ENCODE data around the gene CAPN9. TPM values are rescaled to one million over a fixed set of nuclear protein-coding genes. Genes with fewer than 3 reads are reported as not detected.

Gene CAPN9
- total RNA-seq, 1 donor from 2014 or later = 0.19 TPM

GRCh38 chr1:230822092-230822581 lies 74.9 kb downstream of the CAPN9 start:
- Histone ChIP-seq H3K27me3 (no peaks in the 10 kb centered on the region), H3K4me3 (no peak overlapping the region), H3K27ac (no peak overlapping the region), H3K9ac (no peak overlapping the region), H3K4me1 (no peaks in the 10 kb centered on the region), H3K9me3 (ENCODE audit: low read depth) (no peaks in the 10 kb centered on the region), H2AFZ (replicated peaks) (no peak overlapping the region), H3K4me2 (no peak overlapping the region), H4K20me1 (ENCODE audit: low read depth) (no peaks in the 10 kb centered on the region), H3K36me3 (no peaks in the 10 kb centered on the region), H3F3A (ENCODE audit: low read depth) (no peaks in the 10 kb centered on the region), H3K79me2 (ENCODE audit: low read depth) (no peaks in the 10 kb centered on the region)
- Mint-ChIP-seq H3K36me3 (no peaks in the 10 kb centered on the region), H3K4me3 (no peak overlapping the region), H3K4me1 (peaks cover 28% of the 10 kb centered on the region), H3K27me3 (ENCODE audit: insufficient read depth, low read depth) (peaks cover 13% of the 10 kb centered on the region), H3K9me3 (no peaks in the 10 kb centered on the region), H3K27ac (no peak overlapping the region)
- DNase-seq (ENCODE audit: low spot score) = no peak
- TF ChIP-seq EZH2phosphoT487 (IDR thresholded peaks at IDR 0.05) = no peak

GRCh38 chr1:230823426-230823825 lies 76.2 kb downstream of the CAPN9 start:
- Histone ChIP-seq H3F3A (ENCODE audit: low read depth) (peaks cover 5% of the 10 kb centered on the region), H2AFZ (replicated peaks) (no peak overlapping the region), H3K27ac (no peak overlapping the region), H3K4me2 (no peak overlapping the region), H3K27me3 (no peaks in the 10 kb centered on the region), H3K79me2 (ENCODE audit: low read depth) (no peaks in the 10 kb centered on the region), H3K4me3 (no peak overlapping the region), H3K36me3 (no peaks in the 10 kb centered on the region), H3K9ac (no peak overlapping the region), H4K20me1 (ENCODE audit: low read depth) (no peaks in the 10 kb centered on the region), H3K9me3 (ENCODE audit: low read depth) (no peaks in the 10 kb centered on the region), H3K4me1 (peaks cover 13% of the 10 kb centered on the region)
- Mint-ChIP-seq H3K4me3 (no peak overlapping the region), H3K36me3 (no peaks in the 10 kb centered on the region), H3K9me3 (no peaks in the 10 kb centered on the region), H3K27me3 (ENCODE audit: insufficient read depth, low read depth) (peaks cover 7% of the 10 kb centered on the region), H3K4me1 (peaks cover 36% of the 10 kb centered on the region), H3K27ac (no peak overlapping the region)
- TF ChIP-seq EZH2phosphoT487 (IDR thresholded peaks at IDR 0.05) (no peak), EZH2 (IDR thresholded peaks at IDR 0.05) (no peak), CTCF (IDR thresholded peaks at IDR 0.05) (no peak)
- DNase-seq (ENCODE audit: low spot score) = no peak

GRCh38 chr1:230823931-230824381 lies 76.8 kb downstream of the CAPN9 start:
- DNase-seq (ENCODE audit: low spot score) = no peak
- H3F3A ChIP-seq (ENCODE audit: low read depth) = peaks cover 7% of the 10 kb centered on the region
- Mint-ChIP-seq H3K4me3 (no peak overlapping the region), H3K4me1 (peaks cover 31% of the 10 kb centered on the region), H3K27me3 (ENCODE audit: insufficient read depth, low read depth) (peaks cover 7% of the 10 kb centered on the region), H3K27ac (no peak overlapping the region), H3K9me3 (no peaks in the 10 kb centered on the region), H3K36me3 (no peaks in the 10 kb centered on the region)
- H3K4me1 ChIP-seq = peaks cover 15% of the 10 kb centered on the region
- H3K27me3 ChIP-seq = no peaks in the 10 kb centered on the region
- no peaks in the 10 kb centered on the region for H3K79me2 ChIP-seq (ENCODE audit: low read depth)
- TF ChIP-seq CTCF (IDR thresholded peaks at IDR 0.05) = no peak
- no peak for TF ChIP-seq EZH2phosphoT487 (IDR thresholded peaks at IDR 0.05)
- TF ChIP-seq EZH2 (IDR thresholded peaks at IDR 0.05) = no peak
- no peak overlapping the region for H3K27ac ChIP-seq
- H3K4me2 ChIP-seq = no peak overlapping the region
- no peak overlapping the region for H2AFZ ChIP-seq (replicated peaks)
- no peaks in the 10 kb centered on the region for H3K9me3 ChIP-seq (ENCODE audit: low read depth)
- H3K9ac ChIP-seq = no peak overlapping the region
- H3K4me3 ChIP-seq = no peak overlapping the region
- no peaks in the 10 kb centered on the region for H4K20me1 ChIP-seq (ENCODE audit: low read depth)
- no peaks in the 10 kb centered on the region for H3K36me3 ChIP-seq

GRCh38 chr1:230824551-230824918 lies 77.3 kb downstream of the CAPN9 start:
- H3K4me1 Mint-ChIP-seq = peaks cover 28% of the 10 kb centered on the region
- Histone ChIP-seq H3K4me3 (no peak overlapping the region), H3K27ac (no peak overlapping the region), H2AFZ (replicated peaks) (no peak overlapping the region), H3K9ac (no peak overlapping the region), H3K36me3 (no peaks in the 10 kb centered on the region), H3K4me2 (no peak overlapping the region), H4K20me1 (ENCODE audit: low read depth) (no peaks in the 10 kb centered on the region), H3F3A (ENCODE audit: low read depth) (peaks cover 7% of the 10 kb centered on the region), H3K27me3 (no peaks in the 10 kb centered on the region), H3K4me1 (peaks cover 15% of the 10 kb centered on the region), H3K79me2 (ENCODE audit: low read depth) (no peaks in the 10 kb centered on the region), H3K9me3 (ENCODE audit: low read depth) (no peaks in the 10 kb centered on the region)
- no peaks in the 10 kb centered on the region for H3K9me3 Mint-ChIP-seq
- no peak overlapping the region for H3K27ac Mint-ChIP-seq
- H3K36me3 Mint-ChIP-seq = no peaks in the 10 kb centered on the region
- no peak for DNase-seq (ENCODE audit: low spot score)
- H3K27me3 Mint-ChIP-seq (ENCODE audit: insufficient read depth, low read depth) = peaks cover 7% of the 10 kb centered on the region
- H3K4me3 Mint-ChIP-seq = no peak overlapping the region
- TF ChIP-seq CTCF (IDR thresholded peaks at IDR 0.05) (no peak), EZH2phosphoT487 (IDR thresholded peaks at IDR 0.05) (no peak), EZH2 (IDR thresholded peaks at IDR 0.05) (no peak)

Measured in neural progenitor cell (in vitro differentiated cells).